DND-41 (cell line): ENCODE data around the gene BMERB1.

Experiments
- EZH2 ChIP-seq: IDR thresholded peaks from 3 replicates; pipeline ENCODE4 v1.6.1; 2012; ENCODE audit warnings: borderline replicate concordance, low read depth, mild to moderate bottlenecking, moderate library complexity, low read length, inconsistent platforms; ENCODE audit not compliant: severe bottlenecking
- TF ChIP-seq, protein P1 (sequence below): IDR thresholded peaks from 2 replicates; pipeline ENCODE4 v1.5.1; 2012; ENCODE audit warnings: borderline replicate concordance, low read length, moderate library complexity, mild to moderate bottlenecking; ENCODE audit not compliant: poor library complexity, severe bottlenecking; ENCODE audit errors: extremely low read depth

DNA sequence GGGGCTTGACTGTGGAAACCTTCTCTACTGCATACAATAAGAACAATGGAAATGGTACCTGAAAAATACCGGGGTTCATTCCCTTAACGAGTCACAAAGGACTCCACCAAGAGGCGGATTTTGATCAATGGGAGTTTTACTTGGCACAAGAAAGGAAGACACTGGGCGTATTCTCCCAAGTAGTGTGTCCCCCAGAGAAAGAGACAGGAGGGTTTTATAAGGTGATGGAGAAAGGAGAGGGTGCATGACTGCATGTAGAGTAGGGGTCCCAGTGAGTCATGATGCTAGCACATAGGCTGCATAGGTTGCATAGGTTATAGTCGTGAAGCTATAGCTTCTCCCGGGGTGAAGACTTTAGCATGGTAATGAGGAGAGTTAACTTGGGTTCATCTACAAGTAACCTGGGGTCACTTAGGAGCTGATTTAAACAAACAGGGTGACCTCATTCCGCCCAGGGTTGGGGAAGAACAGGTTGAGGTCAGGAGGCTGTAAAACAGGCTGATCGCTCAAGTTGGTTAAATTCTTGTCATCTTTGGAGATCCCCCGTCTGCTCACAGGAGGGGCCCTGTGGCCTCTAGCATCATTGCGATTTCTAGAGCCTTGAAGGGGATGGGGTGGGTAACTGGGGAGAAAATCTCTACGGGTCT lies 37.3 kb upstream of the BMERB1 start:
- TF ChIP-seq, protein P1, sequence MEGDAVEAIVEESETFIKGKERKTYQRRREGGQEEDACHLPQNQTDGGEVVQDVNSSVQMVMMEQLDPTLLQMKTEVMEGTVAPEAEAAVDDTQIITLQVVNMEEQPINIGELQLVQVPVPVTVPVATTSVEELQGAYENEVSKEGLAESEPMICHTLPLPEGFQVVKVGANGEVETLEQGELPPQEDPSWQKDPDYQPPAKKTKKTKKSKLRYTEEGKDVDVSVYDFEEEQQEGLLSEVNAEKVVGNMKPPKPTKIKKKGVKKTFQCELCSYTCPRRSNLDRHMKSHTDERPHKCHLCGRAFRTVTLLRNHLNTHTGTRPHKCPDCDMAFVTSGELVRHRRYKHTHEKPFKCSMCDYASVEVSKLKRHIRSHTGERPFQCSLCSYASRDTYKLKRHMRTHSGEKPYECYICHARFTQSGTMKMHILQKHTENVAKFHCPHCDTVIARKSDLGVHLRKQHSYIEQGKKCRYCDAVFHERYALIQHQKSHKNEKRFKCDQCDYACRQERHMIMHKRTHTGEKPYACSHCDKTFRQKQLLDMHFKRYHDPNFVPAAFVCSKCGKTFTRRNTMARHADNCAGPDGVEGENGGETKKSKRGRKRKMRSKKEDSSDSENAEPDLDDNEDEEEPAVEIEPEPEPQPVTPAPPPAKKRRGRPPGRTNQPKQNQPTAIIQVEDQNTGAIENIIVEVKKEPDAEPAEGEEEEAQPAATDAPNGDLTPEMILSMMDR, result no peak
- no peak for TF ChIP-seq EZH2
